PC-9 (cell line): ENCODE measurements around the gene ENGASE.

Experiments
- CTCF ChIP-seq: fragments of 200-600 bp; sonication (generic); conservative IDR thresholded peaks from 2 replicates; pipeline ENCODE4 v1.6.1; 2017; ENCODE audit warnings: mixed run types, antibody characterized with exemption, mild to moderate bottlenecking, moderate library complexity
- EZH2 ChIP-seq: fragments of 200-600 bp; sonication (generic); IDR thresholded peaks from 2 replicates; pipeline ENCODE4 v1.8.0; 2017; ENCODE audit warnings: antibody characterized with exemption, low read depth

GRCh38 chr17:79049821-79050220, 24.8 kb upstream of the ENGASE start:
- TF ChIP-seq CTCF = no peak
- no peak for TF ChIP-seq EZH2
